NCI-H146 treated with DMSO at 0.1 percent for 48 hours (cell line): Measurements from ENCODE around the gene C2CD2.
"Not testable (repeated sequence)": the region's sequence is repeated elsewhere in the genome, so short reads cannot be mapped to it uniquely, and the experiment has no call there.

Experiments used
- DNase-seq: peaks from one replicate; lab custom pipeline; 2025; ENCODE audit not compliant: unreplicated experiment; lab: John Stamatoyannopoulos, UW

C2CD2 gene

GRCh38 chr21:41953831-41954653 is at the start of gene C2CD2:
Gene C2CD2, minus strand, starts transcription at chr21:41954018. Its CDS starts 370 bp downstream, at chr21:41953648.
- no peak for DNase-seq

GRCh38 chr21:42003051-42003461 is 49.2 kb upstream of the C2CD2 start:
- DNase-seq: no peak

- DNase-seq: no peak
These were observed 48.7 kb upstream of the C2CD2 start for GRCh38 chr21:42002421-42002958.

- no peak for DNase-seq
These were observed 48.0 kb upstream of the C2CD2 start for GRCh38 chr21:42001781-42002180.

- DNase-seq: no peak
These were observed 47.1 kb upstream of the C2CD2 start for GRCh38 chr21:42000908-42001307.

GRCh38 chr21:41997657-41998056 is 43.8 kb upstream of the C2CD2 start:
- no peak for DNase-seq

GRCh38 chr21:41995577-41995976 is 41.8 kb upstream of the C2CD2 start:
- DNase-seq: no peak

- not testable (repeated sequence) for DNase-seq
These were observed 40.8 kb upstream of the C2CD2 start for GRCh38 chr21:41994613-41995012.

- DNase-seq: no peak
These were observed 39.9 kb upstream of the C2CD2 start for GRCh38 chr21:41993744-41994143.

GRCh38 chr21:41992576-41992975 is 38.8 kb upstream of the C2CD2 start:
- no peak for DNase-seq

GRCh38 chr21:41991659-41992058 is 37.8 kb upstream of the C2CD2 start:
- no peak for DNase-seq

- no peak for DNase-seq
These were observed 35.9 kb upstream of the C2CD2 start for GRCh38 chr21:41989698-41990097.

- no peak for DNase-seq
These were observed 33.5 kb upstream of the C2CD2 start for GRCh38 chr21:41987310-41987709.

GRCh38 chr21:41985662-41986416 is 32.0 kb upstream of the C2CD2 start:
- no peak for DNase-seq

GRCh38 chr21:41983229-41983628 is 29.4 kb upstream of the C2CD2 start:
- DNase-seq: no peak

- DNase-seq: no peak
These were observed 26.7 kb upstream of the C2CD2 start for GRCh38 chr21:41980561-41980960.

- no peak for DNase-seq
These were observed 26.0 kb upstream of the C2CD2 start for GRCh38 chr21:41979751-41980369.

- DNase-seq: no peak
These were observed 25.5 kb upstream of the C2CD2 start for GRCh38 chr21:41979335-41979734.

- DNase-seq: no peak
These were observed 23.5 kb upstream of the C2CD2 start for GRCh38 chr21:41977034-41977950.

GRCh38 chr21:41976611-41977010 is 22.8 kb upstream of the C2CD2 start:
- DNase-seq: no peak
